Cardiac muscle cell (in vitro differentiated cells and primary cell): Measurements from ENCODE around the gene KSR1. TPM values are rescaled to one million over a fixed set of nuclear protein-coding genes. Genes with fewer than 3 reads are reported as not detected.

ENCODE experiments used
- DNase-seq, 2 donors: peaks; one replicate each; pipeline versions ENCODE4 v3.0.0 to v3.0.0-alpha.2; 2010 to 2017; ENCODE audit warnings: low read depth in 1 of 2, low spot score in 1 of 2
- H3K27ac ChIP-seq: fragments of 200-600 bp; sonication (generic); 2 replicates; pipeline ENCODE4 v1.5.1; 2016
- H3K27me3 ChIP-seq: fragments of 200-600 bp; sonication (generic); 2 replicates; pipeline ENCODE4 v1.6.0; 2016; ENCODE audit warnings: control low read depth
- H3K36me3 ChIP-seq: fragments of 200-600 bp; sonication (generic); 2 replicates; pipeline ENCODE4 v1.5.1; 2016; ENCODE audit warnings: control low read depth
- H3K4me1 ChIP-seq: fragments of 200-600 bp; sonication (generic); 2 replicates; pipeline ENCODE4 v1.8.1; 2017; ENCODE audit warnings: low read depth, mild to moderate bottlenecking, mixed run types
- H3K4me3 ChIP-seq: fragments of 200-600 bp; sonication (generic); 2 replicates; pipeline ENCODE4 v1.5.1; 2016; ENCODE audit warnings: mild to moderate bottlenecking
- H3K9me3 ChIP-seq: fragments of 200-600 bp; sonication (generic); 2 replicates; pipeline ENCODE4 v1.5.1; 2017; ENCODE audit warnings: low read depth, mild to moderate bottlenecking, control low read depth
- CTCF ChIP-seq: IDR thresholded peaks from 2 replicates; pipeline ENCODE4 v1.5.1; 2012; ENCODE audit warnings: low read depth, mild to moderate bottlenecking, low read length
- polyA plus RNA-seq: library from polyadenylated mRNA; unstranded; fragments of >200 nt; fragmentation: Nextera tagmentation; extraction: Ambion mirVana; gene quantifications from 2 replicates; pipeline ENCODE4 v1.2.1, GENCODE V29; 2016
- total RNA-seq: library from RNA; depleted of rRNA; stranded (reverse); fragments of >200 nt; gene quantifications from 2 replicates; pipeline ENCODE4 v1.2.3, GENCODE V29; 2016

The KSR1 gene
- total and polyA plus RNA-seq, 2 experiments from 2014 or later = 15.7 to 29.0 TPM

GRCh38 chr17:27413792-27414191 is 42.5 kb upstream of the KSR1 start:
- no peak for TF ChIP-seq CTCF
- DNase-seq = no peak
- no peak overlapping the region for H3K27ac ChIP-seq
- no peaks in the 10 kb centered on the region for H3K36me3 ChIP-seq
- no peak overlapping the region for H3K4me3 ChIP-seq
- H3K27me3 ChIP-seq = no peaks in the 10 kb centered on the region
- no peaks in the 10 kb centered on the region for H3K4me1 ChIP-seq
- no peaks in the 10 kb centered on the region for H3K9me3 ChIP-seq

DNA sequence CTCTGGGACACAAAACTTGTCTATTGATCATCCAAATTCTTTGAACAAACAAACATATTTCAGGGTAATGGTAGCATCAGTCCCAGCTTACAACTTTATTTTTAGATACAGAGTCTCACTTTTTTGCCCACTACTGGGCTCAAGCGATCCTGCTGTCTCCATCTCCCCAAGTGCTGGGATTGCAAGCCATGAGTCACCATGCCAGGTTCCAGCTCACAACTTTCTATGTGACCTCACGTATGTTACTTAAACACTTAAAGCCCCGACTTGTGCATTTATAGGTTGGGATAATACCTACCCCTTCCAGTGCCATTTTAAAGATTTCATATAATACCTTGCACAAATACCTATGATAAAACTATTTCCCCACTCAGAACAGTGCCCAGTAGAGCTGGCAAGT is 42.0 kb upstream of the KSR1 start:
- no peaks in the 10 kb centered on the region for H3K4me1 ChIP-seq
- H3K36me3 ChIP-seq = no peaks in the 10 kb centered on the region
- no peak for DNase-seq
- no peak overlapping the region for H3K27ac ChIP-seq
- no peak overlapping the region for H3K4me3 ChIP-seq
- TF ChIP-seq CTCF = no peak
- no peaks in the 10 kb centered on the region for H3K9me3 ChIP-seq
- H3K27me3 ChIP-seq = no peaks in the 10 kb centered on the region

GRCh38 chr17:27414694-27415093 is 41.6 kb upstream of the KSR1 start:
- H3K27me3 ChIP-seq = no peaks in the 10 kb centered on the region
- H3K4me1 ChIP-seq = no peaks in the 10 kb centered on the region
- DNase-seq = no peak
- no peak for TF ChIP-seq CTCF
- H3K27ac ChIP-seq = no peak overlapping the region
- H3K4me3 ChIP-seq = no peak overlapping the region
- no peaks in the 10 kb centered on the region for H3K9me3 ChIP-seq
- no peaks in the 10 kb centered on the region for H3K36me3 ChIP-seq

GRCh38 chr17:27415120-27415795 is 41.0 kb upstream of the KSR1 start:
- Histone ChIP-seq H3K27me3 (no peaks in the 10 kb centered on the region), H3K4me3 (no peak overlapping the region), H3K9me3 (no peaks in the 10 kb centered on the region), H3K36me3 (no peaks in the 10 kb centered on the region), H3K27ac (no peak overlapping the region), H3K4me1 (no peaks in the 10 kb centered on the region)
- DNase-seq = no peak
- no peak for TF ChIP-seq CTCF

GRCh38 chr17:27417596-27418365 is 38.5 kb upstream of the KSR1 start:
- no peak for DNase-seq
- Histone ChIP-seq H3K4me1 (no peaks in the 10 kb centered on the region), H3K27ac (no peak overlapping the region), H3K4me3 (no peak overlapping the region), H3K9me3 (no peaks in the 10 kb centered on the region), H3K27me3 (no peaks in the 10 kb centered on the region), H3K36me3 (no peaks in the 10 kb centered on the region)
- TF ChIP-seq CTCF = no peak
